Natural killer cell (primary cell): ENCODE results near the gene F11. TPM values are rescaled to one million over a fixed set of nuclear protein-coding genes. Genes with fewer than 3 reads are reported as not detected.

Source experiments
- total RNA-seq, 4 donors: library from RNA; stranded (reverse); fragments of 120-200 nt in 1 of 4; gene quantifications; one replicate each; pipeline versions ENCODE4 v1.2.3 to v1.2.4, GENCODE V29; 2013 to 2022

Gene F11
- total RNA-seq, 3 donors from 2014 or later (not counting 1 experiment from before 2014, with no cell fraction given) = 0.68 to 1.1 TPM; not detected in 1

Other genes starting within 250 kb of the F11 start
- 1 to 10 TPM; 4.9 to 9.5 (median 8.3) TPM for gene TLR3, start 197.0 kb upstream of the F11 start, total RNA-seq
- gene FAM149A, start 161.5 kb upstream of the F11 start, total RNA-seq = under 1 TPM in 1 of 3 donors, not detected in 2; 0.33 TPM
- gene CYP4V2, start 74.6 kb upstream of the F11 start, total RNA-seq = 10 to 100 TPM; 27.9 to 32.5 (median 31.7) TPM
- gene KLKB1, start 38.7 kb upstream of the F11 start, total RNA-seq = 1 to 10 TPM in 2 of 3 donors, under 1 TPM in 1; 0.95 to 3.1 (median 1.6) TPM